ENCODE data around the gene PARD6A.

DNA sequence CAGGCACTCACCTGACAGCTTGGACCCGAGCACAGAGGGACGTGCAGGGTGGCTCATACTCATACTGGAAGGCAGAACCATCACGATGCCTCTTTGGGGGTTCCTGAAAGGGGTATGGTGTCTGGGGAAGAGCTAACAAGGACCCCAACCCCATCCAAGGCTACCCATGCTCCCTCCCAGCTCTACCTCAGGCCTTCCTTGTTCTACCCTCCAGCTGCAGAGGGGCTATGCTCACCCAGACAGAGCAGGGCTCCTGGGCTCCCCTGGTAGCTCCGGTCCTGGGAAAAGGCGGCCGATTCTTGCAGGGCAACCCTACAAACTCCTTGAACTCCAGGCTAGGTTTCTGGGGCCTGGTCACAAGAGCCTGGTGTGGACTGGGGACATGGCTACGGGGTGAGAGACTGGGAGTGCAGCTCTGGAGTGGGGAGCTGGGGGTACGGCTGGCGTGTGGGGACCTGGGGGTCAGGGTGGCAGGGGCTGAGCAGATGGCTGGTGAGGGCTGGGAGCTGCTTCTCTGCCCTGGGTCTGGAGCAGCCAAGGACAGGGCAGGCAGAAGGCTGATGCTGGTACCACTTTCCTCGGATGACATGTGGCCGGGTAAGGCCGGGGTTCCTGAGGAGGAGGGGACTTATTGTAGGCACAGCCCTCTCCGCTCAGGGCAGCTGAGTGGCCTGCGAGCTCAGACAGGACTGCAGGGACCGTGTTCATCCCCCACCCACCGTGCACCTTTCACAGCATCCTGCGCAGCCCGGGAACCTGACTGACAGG is 2.8 kb upstream of the PARD6A start:
- TF ChIP-seq, protein P1, sequence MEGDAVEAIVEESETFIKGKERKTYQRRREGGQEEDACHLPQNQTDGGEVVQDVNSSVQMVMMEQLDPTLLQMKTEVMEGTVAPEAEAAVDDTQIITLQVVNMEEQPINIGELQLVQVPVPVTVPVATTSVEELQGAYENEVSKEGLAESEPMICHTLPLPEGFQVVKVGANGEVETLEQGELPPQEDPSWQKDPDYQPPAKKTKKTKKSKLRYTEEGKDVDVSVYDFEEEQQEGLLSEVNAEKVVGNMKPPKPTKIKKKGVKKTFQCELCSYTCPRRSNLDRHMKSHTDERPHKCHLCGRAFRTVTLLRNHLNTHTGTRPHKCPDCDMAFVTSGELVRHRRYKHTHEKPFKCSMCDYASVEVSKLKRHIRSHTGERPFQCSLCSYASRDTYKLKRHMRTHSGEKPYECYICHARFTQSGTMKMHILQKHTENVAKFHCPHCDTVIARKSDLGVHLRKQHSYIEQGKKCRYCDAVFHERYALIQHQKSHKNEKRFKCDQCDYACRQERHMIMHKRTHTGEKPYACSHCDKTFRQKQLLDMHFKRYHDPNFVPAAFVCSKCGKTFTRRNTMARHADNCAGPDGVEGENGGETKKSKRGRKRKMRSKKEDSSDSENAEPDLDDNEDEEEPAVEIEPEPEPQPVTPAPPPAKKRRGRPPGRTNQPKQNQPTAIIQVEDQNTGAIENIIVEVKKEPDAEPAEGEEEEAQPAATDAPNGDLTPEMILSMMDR (conservative IDR thresholded peaks at IDR 0.05), result no peak
- TF ChIP-seq ZFX (IDR thresholded peaks at IDR 0.05), result no peak

Data from C4-2B (cell line).